CD8-positive, alpha-beta memory T cell (primary cell): ENCODE data around the gene XAB2. TPM values are rescaled to one million over a fixed set of nuclear protein-coding genes. Genes with fewer than 3 reads are reported as not detected.

Experiments
- CTCF ChIA-PET: fragments of 350-600 bp; sonication (Branson Sonifier 250); formaldehyde crosslinking; loops from one replicate; lab custom pipeline; 2021; ENCODE audit warnings: antibody characterized with exemption; lab: Charles Lee
- POLR2A ChIA-PET: fragments of 350-600 bp; sonication (Branson Sonifier 250); formaldehyde crosslinking; loops from one replicate; lab custom pipeline; 2021; ENCODE audit warnings: antibody characterized with exemption; lab: Charles Lee
- DNase-seq, 5 donors: peaks; one replicate each; pipeline versions ENCODE4 v3.0.0 to v3.0.0-alpha.2; 2020 to 2022; ENCODE audit warnings: mixed read lengths in 1 of 5
- H3K27ac ChIP-seq: one replicate; pipeline ENCODE4 v1.7.0; 2013; ENCODE audit warnings: low read depth, mild to moderate bottlenecking, low read length, moderate library complexity
- H3K27me3 ChIP-seq: 2 replicates; pipeline ENCODE4 v1.7.0; 2013; ENCODE audit warnings: low read length, mild to moderate bottlenecking; ENCODE audit not compliant: insufficient read depth, poor library complexity, severe bottlenecking
- H3K36me3 ChIP-seq: 2 replicates; pipeline ENCODE4 v1.7.0; 2013; ENCODE audit warnings: mild to moderate bottlenecking, low read length, moderate library complexity; ENCODE audit not compliant: insufficient read depth
- H3K4me1 ChIP-seq: 2 replicates; pipeline ENCODE4 v1.7.0; 2013; ENCODE audit warnings: mild to moderate bottlenecking, low read length, moderate library complexity; ENCODE audit not compliant: insufficient read depth
- H3K4me3 ChIP-seq: 2 replicates; pipeline ENCODE4 v1.7.0; 2013; ENCODE audit warnings: mild to moderate bottlenecking, low read length
- H3K9me3 ChIP-seq: 2 replicates; pipeline ENCODE4 v1.7.0; 2013; ENCODE audit warnings: mild to moderate bottlenecking, low read length
- H3K27ac Mint-ChIP-seq, 8 donors: one replicate each; pipeline ENCODE4 v1.8.0; 2020 to 2021; ENCODE audit warnings: mixed read lengths in 8 of 8, mild to moderate bottlenecking in 6 of 8, inconsistent platforms in 3 of 8, moderate library complexity in 3 of 8
- H3K27me3 Mint-ChIP-seq, 2 donors: one replicate each; pipeline ENCODE4 v1.8.0; 2020 to 2021; ENCODE audit warnings: mixed read lengths in 2 of 2, mild to moderate bottlenecking in 1 of 2, moderate library complexity in 1 of 2
- H3K36me3 Mint-ChIP-seq, 3 donors: one replicate each; pipeline ENCODE4 v1.8.0; 2020 to 2021; ENCODE audit warnings: mixed read lengths in 3 of 3, inconsistent platforms in 1 of 3, mild to moderate bottlenecking in 1 of 3
- H3K4me1 Mint-ChIP-seq, 3 donors: one replicate each; pipeline ENCODE4 v1.8.0; 2020 to 2021; ENCODE audit warnings: mixed read lengths in 3 of 3, inconsistent platforms in 1 of 3, mild to moderate bottlenecking in 1 of 3
- H3K4me3 Mint-ChIP-seq, 7 donors: one replicate each; pipeline ENCODE4 v1.8.0; 2020 to 2021; ENCODE audit warnings: mixed read lengths in 7 of 7, mild to moderate bottlenecking in 6 of 7, moderate library complexity in 4 of 7, inconsistent platforms in 2 of 7
- H3K9me3 Mint-ChIP-seq, 5 donors: one replicate each; pipeline ENCODE4 v1.8.0; 2020 to 2022; ENCODE audit warnings: mixed read lengths in 5 of 5, mild to moderate bottlenecking in 3 of 5, moderate library complexity in 2 of 5, inconsistent platforms in 1 of 5
- polyA plus RNA-seq: library from polyadenylated mRNA; unstranded; fragments of 300-500 nt; fragmentation: Illumina TruSeq; gene quantifications from one replicate; pipeline ENCODE4 v1.2.3, GENCODE V29; 2021
- total RNA-seq, 2 experiments: library from RNA; stranded (reverse); gene quantifications; one replicate each; pipeline ENCODE4 v1.2.3, GENCODE V29; 2021

XAB2 gene
- total and polyA plus RNA-seq, 3 experiments from 2014 or later = 8.8 to 47.6 (median 46.0) TPM

- H3K4me3 ChIP-seq = no peak overlapping the region
- no peaks in the 10 kb centered on the region for H3K36me3 ChIP-seq
- Mint-ChIP-seq H3K4me3 (no peak overlapping the region), H3K36me3 (no peaks in the 10 kb centered on the region), H3K27me3 (peaks cover 6 to 17% of the 10 kb centered on the region in 2 donors), H3K9me3 (no peaks in the 10 kb centered on the region), H3K4me1 (peaks cover 5 to 7% (median 6%) of the 10 kb centered on the region in 3 donors), H3K27ac (no peak overlapping the region)
- H3K27me3 ChIP-seq = no peaks in the 10 kb centered on the region
- H3K9me3 ChIP-seq = no peaks in the 10 kb centered on the region
- POLR2A ChIA-PET = interaction anchor here (0.7 kb wide), 1 partner anchor 1204 kb away, joined by 4 read pairs; no protein-coding TSS in a partner anchor
- no peak for DNase-seq
- CTCF ChIA-PET = interaction anchor here (0.7 to 2.3 kb wide), 4 partner anchors 10 to 139 kb away, joined by 3 to 12 read pairs (median 4); partner anchors contain the start of gene TRAPPC5
- peaks cover 13% of the 10 kb centered on the region for H3K4me1 ChIP-seq
- no peak overlapping the region for H3K27ac ChIP-seq
Observed at GRCh38 chr19:7661744-7662538, 32.6 kb upstream of the XAB2 start.

GRCh38 chr19:7658219-7658686 is 28.9 kb upstream of the XAB2 start:
- H3K27ac ChIP-seq = no peak overlapping the region
- POLR2A ChIA-PET = no interaction called here

GRCh38 chr19:7657131-7657751 is 27.9 kb upstream of the XAB2 start:
- Histone ChIP-seq H3K4me1 (peaks cover 16% of the 10 kb centered on the region), H3K36me3 (no peaks in the 10 kb centered on the region), H3K27ac (no peak overlapping the region), H3K27me3 (no peaks in the 10 kb centered on the region), H3K4me3 (no peak overlapping the region), H3K9me3 (no peaks in the 10 kb centered on the region)
- Mint-ChIP-seq H3K27ac (peak overlapping the region in 5 of 8 donors; percentile 21 to 74 (median 67)), H3K36me3 (no peaks in the 10 kb centered on the region), H3K9me3 (no peaks in the 10 kb centered on the region), H3K4me1 (peaks cover 11 to 14% (median 14%) of the 10 kb centered on the region in 3 donors), H3K4me3 (no peak overlapping the region), H3K27me3 (peaks cover 0 to 10% of the 10 kb centered on the region in 2 donors)
- ChIA-PET CTCF (interaction anchor here (1.0 to 3.4 kb wide), 3 partner anchors 19 to 273 kb away, joined by 3 to 18 read pairs (median 4); partner anchors contain the start of genes MCEMP1 and TRAPPC5), POLR2A (interaction anchor here (0.5 kb wide), 1 partner anchor 610 kb away, joined by 6 read pairs; no protein-coding TSS in a partner anchor)
- DNase-seq = no peak

More at GRCh38 chr19:7658219-7658686, 28.9 kb upstream of the XAB2 start:
- peaks cover 0 to 10% of the 10 kb centered on the region in 2 donors for H3K27me3 Mint-ChIP-seq
- no peaks in the 10 kb centered on the region for H3K27me3 ChIP-seq
- H3K36me3 ChIP-seq = no peaks in the 10 kb centered on the region
- CTCF ChIA-PET = interaction anchor here (1.7 kb wide), 1 partner anchor 18 kb away, joined by 4 read pairs; the partner anchor contains the start of gene MCEMP1
- H3K36me3 Mint-ChIP-seq = no peaks in the 10 kb centered on the region
- peaks cover 5 to 7% (median 6%) of the 10 kb centered on the region in 3 donors for H3K4me1 Mint-ChIP-seq
- peak overlapping the region; percentile 30 for H3K4me3 ChIP-seq
- peaks cover 13% of the 10 kb centered on the region for H3K4me1 ChIP-seq
- H3K27ac Mint-ChIP-seq = peak overlapping the region in 7 of 8 donors; percentile 20 to 83 (median 74)
- H3K4me3 Mint-ChIP-seq = peak overlapping the region; percentile 40 to 71 (median 67)
- no peaks in the 10 kb centered on the region for H3K9me3 Mint-ChIP-seq
- no peaks in the 10 kb centered on the region for H3K9me3 ChIP-seq
- DNase-seq = peak in 2 of 5 donors; percentile 30 to 59

GRCh38 chr19:7655581-7655980 is 26.2 kb upstream of the XAB2 start:
- Mint-ChIP-seq H3K27me3 (peaks cover 0 to 5% of the 10 kb centered on the region in 2 donors), H3K36me3 (no peaks in the 10 kb centered on the region), H3K27ac (peak overlapping the region in 1 of 8 donors; percentile 70), H3K9me3 (no peaks in the 10 kb centered on the region), H3K4me3 (no peak overlapping the region), H3K4me1 (peaks cover 14 to 19% (median 18%) of the 10 kb centered on the region in 3 donors)
- Histone ChIP-seq H3K27ac (no peak overlapping the region), H3K36me3 (no peaks in the 10 kb centered on the region), H3K4me3 (no peak overlapping the region), H3K9me3 (no peaks in the 10 kb centered on the region), H3K4me1 (peaks cover 20% of the 10 kb centered on the region), H3K27me3 (no peaks in the 10 kb centered on the region)
- no peak for DNase-seq
- CTCF ChIA-PET = interaction anchor here (3.4 kb wide), 1 partner anchor 25 kb away, joined by 18 read pairs; the partner anchor contains the start of gene TRAPPC5
- POLR2A ChIA-PET = no interaction called here

GRCh38 chr19:7654401-7654800 is 25.1 kb upstream of the XAB2 start:
- ChIA-PET POLR2A (no interaction called here), CTCF (interaction anchor here (0.6 to 3.4 kb wide), 4 partner anchors 13 to 145 kb away, joined by 3 to 18 read pairs (median 7); partner anchors contain the start of gene TRAPPC5)
- peaks cover 0 to 5% of the 10 kb centered on the region in 2 donors for H3K27me3 Mint-ChIP-seq
- no peaks in the 10 kb centered on the region for H3K36me3 ChIP-seq
- no peak for DNase-seq
- H3K27ac Mint-ChIP-seq = peak overlapping the region in 3 of 8 donors; percentile 23 to 29 (median 26)
- no peak overlapping the region for H3K4me3 ChIP-seq
- no peaks in the 10 kb centered on the region for H3K9me3 Mint-ChIP-seq
- peaks cover 14 to 19% (median 18%) of the 10 kb centered on the region in 3 donors for H3K4me1 Mint-ChIP-seq
- no peaks in the 10 kb centered on the region for H3K9me3 ChIP-seq
- no peaks in the 10 kb centered on the region for H3K36me3 Mint-ChIP-seq
- H3K27me3 ChIP-seq = no peaks in the 10 kb centered on the region
- no peak overlapping the region for H3K4me3 Mint-ChIP-seq
- H3K27ac ChIP-seq = no peak overlapping the region
- H3K4me1 ChIP-seq = peaks cover 20% of the 10 kb centered on the region

GRCh38 chr19:7652061-7652641 is 22.8 kb upstream of the XAB2 start:
- Histone ChIP-seq H3K9me3 (no peaks in the 10 kb centered on the region), H3K36me3 (no peaks in the 10 kb centered on the region), H3K27me3 (no peaks in the 10 kb centered on the region), H3K4me1 (peaks cover 8% of the 10 kb centered on the region), H3K4me3 (peak overlapping the region; percentile 73), H3K27ac (peak overlapping the region; percentile 39)
- Mint-ChIP-seq H3K4me1 (peaks cover 9 to 12% (median 11%) of the 10 kb centered on the region in 3 donors), H3K36me3 (peaks cover 0 to 7% (median 0%) of the 10 kb centered on the region in 3 donors), H3K4me3 (peak overlapping the region; percentile 45 to 84 (median 76)), H3K27ac (peak overlapping the region; percentile 67 to 99 (median 96)), H3K27me3 (peaks cover 0 to 5% of the 10 kb centered on the region in 2 donors), H3K9me3 (no peaks in the 10 kb centered on the region)
- CTCF ChIA-PET = interaction anchor here (0.7 to 6.4 kb wide), 9 partner anchors 10 to 148 kb away, joined by 3 to 33 read pairs (median 3); partner anchors contain the start of gene TRAPPC5
- peak; percentile 82 to 89 (median 85) for DNase-seq
- POLR2A ChIA-PET = no interaction called here

GRCh38 chr19:7650148-7650547 is 20.8 kb upstream of the XAB2 start:
- DNase-seq = no peak
- H3K27ac Mint-ChIP-seq = peak overlapping the region in 1 of 8 donors; percentile 22
- H3K27me3 ChIP-seq = no peaks in the 10 kb centered on the region
- no peak overlapping the region for H3K4me3 ChIP-seq
- H3K9me3 ChIP-seq = no peaks in the 10 kb centered on the region
- H3K9me3 Mint-ChIP-seq = no peaks in the 10 kb centered on the region
- no peak overlapping the region for H3K27ac ChIP-seq
- ChIA-PET CTCF (interaction anchor here (1.3 to 6.4 kb wide), 3 partner anchors 23 to 82 kb away, joined by 3 to 33 read pairs (median 7); partner anchors contain the start of gene TRAPPC5), POLR2A (interaction anchor here (0.7 to 0.9 kb wide), 2 partner anchors 31 to 548 kb away, joined by 3 to 7 read pairs; partner anchors contain the start of gene TRAPPC5)
- H3K36me3 Mint-ChIP-seq = peaks cover 0 to 21% (median 2%) of the 10 kb centered on the region in 3 donors
- no peaks in the 10 kb centered on the region for H3K36me3 ChIP-seq
- H3K4me1 Mint-ChIP-seq = peaks cover 9 to 17% (median 11%) of the 10 kb centered on the region in 3 donors
- peak overlapping the region in 1 of 7 donors; percentile 10 for H3K4me3 Mint-ChIP-seq
- H3K27me3 Mint-ChIP-seq = peaks cover 0 to 5% of the 10 kb centered on the region in 2 donors
- H3K4me1 ChIP-seq = peaks cover 7% of the 10 kb centered on the region
